ENCODE data around the gene METTL8.
"Not testable (repeated sequence)": the region's sequence is repeated elsewhere in the genome, so short reads cannot be mapped to it uniquely, and the experiment has no call there.

Gene METTL8

DNA sequence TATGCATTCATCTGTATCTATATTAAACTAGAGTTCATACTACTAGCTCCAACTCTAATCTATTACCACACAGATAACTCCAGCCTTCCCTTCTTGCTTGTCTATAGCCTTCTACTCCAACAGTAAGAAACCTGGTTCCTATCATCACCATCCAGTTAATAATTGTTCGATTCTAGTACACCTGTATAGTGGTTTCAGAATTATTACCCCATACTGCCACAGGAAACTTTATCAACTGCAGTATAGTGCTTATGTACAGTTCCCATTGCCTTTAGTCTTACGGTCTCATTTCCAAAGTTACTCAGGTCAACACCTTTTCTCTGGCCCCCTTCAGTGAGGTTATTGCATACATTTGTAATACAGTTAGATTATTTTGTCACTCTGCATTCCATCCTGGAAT, 14.5 kb downstream of the METTL8 start:
- DNase-seq (ENCODE audit: low read depth in 1 of 2, low spot score in 1 of 2) = no peak
- Histone ChIP-seq H3K27ac (replicated peaks) (no peak overlapping the region), H3K4me3 (replicated peaks; ENCODE audit: insufficient read depth, low read length) (no peak overlapping the region), H3K27me3 (ENCODE audit: insufficient read depth, poor library complexity, severe bottlenecking) (no peaks in the 10 kb centered on the region)
- no peak for TF ChIP-seq POLR2AphosphoS5 (IDR thresholded peaks at IDR 0.05; ENCODE audit: low read depth)
- TF ChIP-seq, protein P1, sequence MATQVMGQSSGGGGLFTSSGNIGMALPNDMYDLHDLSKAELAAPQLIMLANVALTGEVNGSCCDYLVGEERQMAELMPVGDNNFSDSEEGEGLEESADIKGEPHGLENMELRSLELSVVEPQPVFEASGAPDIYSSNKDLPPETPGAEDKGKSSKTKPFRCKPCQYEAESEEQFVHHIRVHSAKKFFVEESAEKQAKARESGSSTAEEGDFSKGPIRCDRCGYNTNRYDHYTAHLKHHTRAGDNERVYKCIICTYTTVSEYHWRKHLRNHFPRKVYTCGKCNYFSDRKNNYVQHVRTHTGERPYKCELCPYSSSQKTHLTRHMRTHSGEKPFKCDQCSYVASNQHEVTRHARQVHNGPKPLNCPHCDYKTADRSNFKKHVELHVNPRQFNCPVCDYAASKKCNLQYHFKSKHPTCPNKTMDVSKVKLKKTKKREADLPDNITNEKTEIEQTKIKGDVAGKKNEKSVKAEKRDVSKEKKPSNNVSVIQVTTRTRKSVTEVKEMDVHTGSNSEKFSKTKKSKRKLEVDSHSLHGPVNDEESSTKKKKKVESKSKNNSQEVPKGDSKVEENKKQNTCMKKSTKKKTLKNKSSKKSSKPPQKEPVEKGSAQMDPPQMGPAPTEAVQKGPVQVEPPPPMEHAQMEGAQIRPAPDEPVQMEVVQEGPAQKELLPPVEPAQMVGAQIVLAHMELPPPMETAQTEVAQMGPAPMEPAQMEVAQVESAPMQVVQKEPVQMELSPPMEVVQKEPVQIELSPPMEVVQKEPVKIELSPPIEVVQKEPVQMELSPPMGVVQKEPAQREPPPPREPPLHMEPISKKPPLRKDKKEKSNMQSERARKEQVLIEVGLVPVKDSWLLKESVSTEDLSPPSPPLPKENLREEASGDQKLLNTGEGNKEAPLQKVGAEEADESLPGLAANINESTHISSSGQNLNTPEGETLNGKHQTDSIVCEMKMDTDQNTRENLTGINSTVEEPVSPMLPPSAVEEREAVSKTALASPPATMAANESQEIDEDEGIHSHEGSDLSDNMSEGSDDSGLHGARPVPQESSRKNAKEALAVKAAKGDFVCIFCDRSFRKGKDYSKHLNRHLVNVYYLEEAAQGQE (IDR thresholded peaks at IDR 0.05; ENCODE audit: insufficient replicate concordance, low read depth) = no peak
- TF ChIP-seq GABPA (IDR thresholded peaks at IDR 0.05; ENCODE audit: low read depth) = no peak
- TF ChIP-seq SPI1 (IDR thresholded peaks at IDR 0.05; ENCODE audit: borderline replicate concordance, low read depth) = no peak
- TF ChIP-seq, protein P2, sequence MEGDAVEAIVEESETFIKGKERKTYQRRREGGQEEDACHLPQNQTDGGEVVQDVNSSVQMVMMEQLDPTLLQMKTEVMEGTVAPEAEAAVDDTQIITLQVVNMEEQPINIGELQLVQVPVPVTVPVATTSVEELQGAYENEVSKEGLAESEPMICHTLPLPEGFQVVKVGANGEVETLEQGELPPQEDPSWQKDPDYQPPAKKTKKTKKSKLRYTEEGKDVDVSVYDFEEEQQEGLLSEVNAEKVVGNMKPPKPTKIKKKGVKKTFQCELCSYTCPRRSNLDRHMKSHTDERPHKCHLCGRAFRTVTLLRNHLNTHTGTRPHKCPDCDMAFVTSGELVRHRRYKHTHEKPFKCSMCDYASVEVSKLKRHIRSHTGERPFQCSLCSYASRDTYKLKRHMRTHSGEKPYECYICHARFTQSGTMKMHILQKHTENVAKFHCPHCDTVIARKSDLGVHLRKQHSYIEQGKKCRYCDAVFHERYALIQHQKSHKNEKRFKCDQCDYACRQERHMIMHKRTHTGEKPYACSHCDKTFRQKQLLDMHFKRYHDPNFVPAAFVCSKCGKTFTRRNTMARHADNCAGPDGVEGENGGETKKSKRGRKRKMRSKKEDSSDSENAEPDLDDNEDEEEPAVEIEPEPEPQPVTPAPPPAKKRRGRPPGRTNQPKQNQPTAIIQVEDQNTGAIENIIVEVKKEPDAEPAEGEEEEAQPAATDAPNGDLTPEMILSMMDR (IDR thresholded peaks at IDR 0.05; ENCODE audit: insufficient read depth, low read length) = no peak

DNA sequence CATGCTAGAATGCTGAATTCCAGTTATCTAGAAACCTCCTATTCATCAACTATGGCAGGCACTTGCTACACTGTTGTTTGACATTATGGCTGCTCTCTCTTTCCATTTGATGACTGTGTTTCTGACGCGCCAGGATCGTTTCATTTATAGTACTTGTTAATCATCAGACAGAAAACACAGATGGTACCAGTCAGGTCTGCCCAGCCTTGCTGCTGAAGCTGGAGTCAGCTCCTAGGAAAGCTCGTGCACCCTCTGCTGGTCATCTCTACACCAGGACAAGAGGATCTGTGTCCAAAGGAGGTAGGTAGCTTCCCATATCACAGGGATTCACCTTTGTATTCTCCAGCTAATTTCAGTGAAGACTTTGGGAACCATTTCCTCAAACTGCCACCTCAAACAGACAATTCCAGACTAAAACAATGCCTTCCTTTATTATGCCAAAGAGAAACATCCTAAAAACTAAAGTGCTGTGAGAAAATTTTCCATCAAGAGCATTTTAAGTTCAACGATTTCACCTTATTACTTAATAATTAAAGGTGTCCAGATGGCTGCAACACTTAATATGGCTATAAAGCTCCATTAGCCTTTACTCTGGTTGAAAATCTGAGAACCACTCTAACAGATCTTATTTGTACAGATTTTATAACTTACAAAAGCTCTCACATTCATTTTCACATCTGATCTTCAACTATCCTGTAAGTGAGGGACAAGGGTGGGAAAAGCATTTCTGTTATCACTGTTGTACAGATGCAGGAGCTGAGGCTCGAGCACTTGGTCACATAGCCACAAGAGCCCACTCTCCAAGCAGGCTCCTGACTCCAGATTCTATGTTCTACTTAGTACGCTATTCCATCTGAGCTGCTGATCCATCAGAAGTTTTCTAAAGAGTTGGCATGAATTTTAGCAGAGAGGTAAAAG, 17.5 kb downstream of the METTL8 start:
- Histone ChIP-seq H3K27ac (replicated peaks) (no peak overlapping the region), H3K4me3 (replicated peaks; ENCODE audit: insufficient read depth, low read length) (no peak overlapping the region)
- DNase-seq (ENCODE audit: low read depth in 1 of 2, low spot score in 1 of 2) = peak; percentile 41 to 82

DNA sequence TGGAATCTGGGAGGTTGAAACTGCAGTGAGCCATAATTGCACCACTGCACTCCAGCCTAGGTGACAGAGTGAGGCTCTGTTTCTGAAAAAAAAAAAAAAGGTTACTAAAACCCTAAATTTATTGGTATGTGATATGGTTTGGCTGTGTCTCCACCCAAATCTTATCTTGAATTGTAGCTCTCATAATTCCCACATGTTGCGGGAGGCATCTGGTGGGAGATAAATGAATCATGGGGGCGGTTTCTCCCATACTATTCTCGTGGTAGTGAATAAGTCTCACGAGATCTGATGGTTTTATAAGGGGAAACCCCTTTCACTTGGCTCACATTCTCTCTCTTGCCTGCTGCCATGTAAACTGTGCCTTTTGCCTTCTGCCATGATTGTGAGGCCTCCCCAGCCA, 19.1 kb downstream of the METTL8 start:
- not testable (repeated sequence) for H3K27ac ChIP-seq (replicated peaks); DNase-seq (ENCODE audit: low read depth in 1 of 2, low spot score in 1 of 2); H3K4me3 ChIP-seq (replicated peaks; ENCODE audit: insufficient read depth, low read length); H3K27me3 ChIP-seq (ENCODE audit: insufficient read depth, poor library complexity, severe bottlenecking)

More for the DNA sequence above, 17.5 kb downstream of the METTL8 start:
- TF ChIP-seq, protein P1 (IDR thresholded peaks at IDR 0.05; ENCODE audit: insufficient replicate concordance, low read depth) = no peak
- TF ChIP-seq, protein P2 (IDR thresholded peaks at IDR 0.05; ENCODE audit: insufficient read depth, low read length) = peak; percentile 79
- no peaks in the 10 kb centered on the region for H3K27me3 ChIP-seq (ENCODE audit: insufficient read depth, poor library complexity, severe bottlenecking)

DNA sequence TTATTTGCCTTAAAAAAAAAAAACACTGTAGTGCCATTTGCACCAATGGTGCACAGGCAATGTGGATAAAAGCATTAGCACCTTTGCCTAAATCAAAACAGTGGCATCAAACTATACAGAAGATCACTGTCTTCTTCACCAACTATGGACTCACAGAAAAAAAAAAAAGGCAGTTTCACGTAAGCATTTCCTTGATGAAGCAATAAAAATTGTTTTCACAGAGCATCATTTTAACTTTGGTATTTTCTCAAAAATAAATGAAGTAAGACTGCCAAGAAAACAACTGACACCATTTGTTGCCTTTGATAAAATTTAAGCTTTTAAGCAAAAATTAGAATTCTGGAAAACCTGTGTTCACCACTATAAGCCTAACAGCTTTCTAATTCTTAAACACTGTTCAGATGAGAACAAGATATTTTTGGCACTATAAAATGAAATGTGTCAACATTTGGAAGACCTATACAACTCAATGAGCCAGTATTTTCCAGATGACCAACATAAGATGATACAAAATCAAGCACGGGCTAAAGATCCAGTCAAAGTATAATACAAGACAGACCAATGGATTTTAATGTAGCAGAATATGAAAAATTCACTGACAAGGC, 21.1 kb downstream of the METTL8 start:
- no peak overlapping the region for H3K4me3 ChIP-seq (replicated peaks; ENCODE audit: insufficient read depth, low read length)
- no peak for TF ChIP-seq GABPA (IDR thresholded peaks at IDR 0.05; ENCODE audit: low read depth)
- TF ChIP-seq, protein P1 (IDR thresholded peaks at IDR 0.05; ENCODE audit: insufficient replicate concordance, low read depth) = no peak
- TF ChIP-seq, protein P2 (IDR thresholded peaks at IDR 0.05; ENCODE audit: insufficient read depth, low read length) = no peak
- DNase-seq (ENCODE audit: low read depth in 1 of 2, low spot score in 1 of 2) = no peak
- H3K27me3 ChIP-seq (ENCODE audit: insufficient read depth, poor library complexity, severe bottlenecking) = no peaks in the 10 kb centered on the region
- no peak overlapping the region for H3K27ac ChIP-seq (replicated peaks)

Data from HL-60 (cell line).